ENCODE data around the gene MYH9.

Gene MYH9

GRCh38 chr22:36344106-36344827 is 43.5 kb downstream of the MYH9 start:
- DNase-seq, result no peak

DNA sequence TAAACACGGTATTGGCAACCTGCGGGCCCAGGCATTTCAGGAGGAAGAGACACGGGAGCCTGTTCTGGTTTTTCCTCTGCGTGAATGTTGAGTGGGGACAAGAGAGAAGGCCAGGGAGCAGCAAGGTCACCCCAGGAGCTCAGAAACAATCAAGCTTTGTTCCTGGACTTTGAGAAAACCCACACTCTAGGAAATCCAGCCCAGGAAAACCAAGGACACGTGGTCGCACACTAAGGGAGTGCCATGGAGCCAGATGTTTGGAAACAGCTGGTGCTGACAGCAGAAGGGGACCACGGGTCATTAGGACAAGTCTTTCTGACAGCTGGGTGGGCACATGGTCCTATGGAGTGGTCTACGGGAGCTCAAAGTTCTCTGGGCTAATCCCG is 44.1 kb downstream of the MYH9 start:
- no peak for DNase-seq

DNA sequence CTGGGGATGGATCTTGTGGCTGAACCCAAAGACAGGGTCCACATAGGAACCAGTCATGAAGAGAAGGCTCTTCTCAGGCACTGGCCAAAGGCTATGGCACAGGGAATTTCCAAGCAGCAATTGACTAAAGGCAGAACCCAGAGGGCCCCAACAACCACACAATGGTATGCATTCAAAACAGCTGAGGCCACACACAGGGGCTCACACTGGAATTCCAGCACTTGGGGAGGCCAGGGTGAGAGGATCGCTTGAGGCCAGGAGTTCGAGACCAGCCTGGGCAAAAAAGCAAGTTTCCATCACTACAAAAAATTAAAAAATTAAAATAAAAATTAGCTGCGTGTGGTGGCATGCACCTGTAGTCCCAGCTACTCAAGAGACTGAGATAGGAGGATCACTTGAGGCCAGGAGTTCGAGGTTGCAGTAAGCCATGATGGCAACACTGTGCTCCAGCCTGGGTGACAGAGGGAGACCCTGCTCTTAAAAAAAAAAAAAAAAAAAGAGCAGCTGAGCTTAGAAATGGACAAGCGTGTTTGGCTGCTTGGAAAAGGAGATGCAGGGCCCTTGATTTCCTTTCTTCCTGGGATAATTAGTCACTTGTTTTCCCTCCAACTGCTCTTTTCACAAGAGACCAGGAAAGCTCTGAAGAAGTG is 44.6 kb downstream of the MYH9 start:
- no peak for DNase-seq

DNA sequence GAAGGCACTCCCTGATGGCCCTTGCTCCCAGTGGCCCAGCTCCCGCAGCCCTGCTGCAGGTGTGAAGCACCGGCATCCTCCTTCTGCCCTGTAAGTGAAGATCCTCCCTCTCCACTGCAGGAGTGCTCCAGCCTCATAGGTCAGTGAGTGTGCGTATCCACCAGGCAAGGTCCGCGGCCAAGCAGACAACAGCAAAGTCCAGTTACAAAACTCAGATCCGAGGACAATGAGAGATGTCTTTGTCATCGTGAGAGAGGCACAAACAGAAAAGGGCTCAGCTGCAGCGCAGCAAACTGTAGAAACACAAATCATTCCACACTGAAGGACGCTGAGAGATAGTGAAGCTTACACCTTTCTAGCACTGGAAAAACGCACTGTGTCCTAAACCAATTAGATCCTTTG is 46.1 kb downstream of the MYH9 start:
- DNase-seq, result no peak

GRCh38 chr22:36340621-36341020 is 47.1 kb downstream of the MYH9 start:
- DNase-seq, result no peak

GRCh38 chr22:36339171-36340065 is 48.3 kb downstream of the MYH9 start:
- no peak for DNase-seq

DNA sequence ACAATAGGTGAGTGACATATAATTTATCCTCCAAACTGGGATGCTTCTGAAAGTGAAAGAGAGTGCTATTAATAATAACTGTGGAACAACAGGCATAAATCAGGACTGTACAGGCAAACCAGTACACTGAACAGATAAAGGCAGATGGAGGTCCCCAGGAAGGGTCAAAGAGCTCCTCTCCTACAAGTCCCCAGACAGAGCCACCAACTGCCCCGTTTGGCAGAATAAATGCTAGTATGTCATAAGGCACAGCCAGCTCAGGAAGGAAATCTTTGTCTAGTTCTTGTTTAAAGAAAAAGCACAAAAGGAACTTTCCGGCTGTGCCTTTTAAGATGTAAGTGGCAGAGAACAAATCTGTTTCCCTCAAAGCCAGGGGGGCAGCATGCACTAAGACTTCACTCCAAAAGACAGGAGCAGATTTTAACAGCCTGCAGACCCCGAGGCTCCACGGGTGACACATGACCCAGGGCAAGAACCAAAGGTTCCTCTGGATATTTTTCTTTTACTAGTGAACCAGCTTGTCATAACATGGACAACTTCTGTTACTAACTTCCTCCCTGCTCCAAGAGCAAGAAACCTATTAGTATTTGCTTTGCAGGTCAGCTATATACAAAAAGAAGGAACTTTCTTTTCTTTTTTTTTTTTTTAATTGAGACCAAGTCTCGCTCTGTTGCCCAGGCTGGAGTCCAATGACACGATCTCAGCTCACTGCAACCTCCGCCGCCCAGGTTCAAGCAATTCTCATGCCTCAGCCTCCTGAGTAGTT is 50.2 kb downstream of the MYH9 start:
- no peak for DNase-seq

GRCh38 chr22:36336246-36337182 is 51.3 kb downstream of the MYH9 start:
- DNase-seq, result no peak

DNA sequence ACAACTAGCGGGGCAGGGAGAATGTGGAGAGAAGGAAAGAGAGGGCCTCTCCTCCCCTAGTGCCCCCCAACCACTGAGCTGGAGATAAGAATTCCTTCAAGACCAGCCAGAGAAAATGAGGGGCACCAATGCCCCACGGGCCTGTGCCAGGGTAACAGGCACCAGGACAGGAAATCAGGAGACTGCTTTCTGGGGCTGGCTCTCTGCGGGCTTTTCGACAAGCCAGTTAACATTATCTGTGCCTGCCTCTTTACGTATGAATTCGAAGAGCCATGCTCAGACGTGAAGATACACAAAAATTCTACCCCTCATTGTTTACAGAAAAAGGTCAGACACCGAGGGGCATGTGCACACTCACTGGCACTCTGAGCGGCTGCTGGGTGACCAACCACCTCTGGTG is 52.1 kb downstream of the MYH9 start:
- DNase-seq, result no peak

DNA sequence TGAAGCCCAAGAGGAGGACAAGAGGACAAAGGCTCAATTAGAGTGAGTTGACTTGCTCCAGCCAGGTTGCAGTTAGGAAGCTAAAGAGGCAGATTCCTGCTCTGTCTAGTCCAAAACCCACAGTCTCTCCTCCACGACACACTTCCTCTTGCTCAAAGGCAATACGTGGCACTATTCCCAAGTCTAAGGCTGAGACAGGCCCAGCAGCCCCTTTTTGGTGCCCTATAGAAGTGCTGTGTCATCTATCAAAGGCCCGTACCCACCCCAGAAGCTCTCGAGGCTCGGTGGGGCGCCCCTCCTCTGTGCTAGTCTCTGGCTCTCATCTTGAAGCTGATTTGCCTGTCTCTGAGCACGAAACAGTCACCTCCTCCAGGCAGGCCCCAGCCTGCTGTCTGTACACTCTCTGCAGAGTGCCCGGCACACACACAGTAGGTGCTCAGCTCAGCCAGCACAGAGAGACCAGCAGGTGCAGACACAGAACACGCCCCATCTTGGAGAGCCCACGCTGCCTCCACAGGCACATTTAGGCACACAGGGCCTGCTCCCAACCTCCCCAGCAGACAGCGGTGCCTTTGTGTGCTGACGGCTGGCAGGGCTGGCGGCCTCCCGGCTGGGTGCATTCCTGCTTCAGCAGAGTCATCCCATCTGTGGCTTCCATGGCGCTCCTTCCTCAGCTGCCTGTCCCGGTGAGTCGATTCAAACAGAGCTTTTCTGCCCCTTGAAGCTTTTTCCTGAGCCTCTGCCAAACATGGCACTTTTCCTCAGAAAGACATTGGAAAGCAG is 52.8 kb downstream of the MYH9 start:
- DNase-seq, result peak; percentile 33

GRCh38 chr22:36334081-36334820 is 53.5 kb downstream of the MYH9 start:
- peak; percentile 29 for DNase-seq

- peak; percentile 42 for DNase-seq
Measured at GRCh38 chr22:36333644-36334043, 54.1 kb downstream of the MYH9 start.

GRCh38 chr22:36332623-36333332 is 55.0 kb downstream of the MYH9 start:
- DNase-seq, result peak; percentile 42

- peak; percentile 58 for DNase-seq
Measured at GRCh38 chr22:36331912-36332622, 55.7 kb downstream of the MYH9 start.

- DNase-seq, result peak; percentile 91
Measured at GRCh38 chr22:36331306-36331911, 56.4 kb downstream of the MYH9 start.

DNA sequence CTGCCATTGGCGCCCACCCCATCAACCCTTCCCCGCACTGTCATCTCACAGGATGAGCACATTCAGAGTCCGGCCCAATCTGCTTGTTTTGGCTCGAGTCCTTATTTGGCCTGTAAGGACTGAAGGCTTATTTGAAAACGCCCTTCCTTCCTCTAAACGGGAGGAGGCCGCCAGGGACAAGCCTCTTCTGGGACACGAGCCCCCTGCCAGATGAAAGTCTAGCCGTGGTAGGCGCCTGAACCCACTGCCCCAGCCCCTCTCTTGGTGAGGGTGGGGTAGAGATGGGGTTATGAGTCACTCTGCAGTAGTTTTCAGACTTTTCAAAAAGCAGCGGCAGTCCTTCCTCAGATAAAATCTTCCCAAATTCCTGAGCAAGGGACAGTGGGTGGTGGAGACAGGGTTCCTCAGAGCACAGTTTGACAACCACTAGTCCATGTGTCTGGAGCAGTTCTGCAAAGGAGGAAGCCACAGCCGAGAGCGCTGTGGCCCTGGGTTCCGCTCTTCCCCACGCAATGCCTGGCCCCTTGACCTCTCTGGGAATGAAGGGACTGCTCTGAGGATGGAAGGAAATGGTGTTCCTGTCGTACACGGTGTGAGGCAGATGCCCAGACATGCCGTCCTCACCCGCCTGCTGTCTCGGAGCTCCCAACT is 57.0 kb downstream of the MYH9 start:
- DNase-seq, result no peak

DNA sequence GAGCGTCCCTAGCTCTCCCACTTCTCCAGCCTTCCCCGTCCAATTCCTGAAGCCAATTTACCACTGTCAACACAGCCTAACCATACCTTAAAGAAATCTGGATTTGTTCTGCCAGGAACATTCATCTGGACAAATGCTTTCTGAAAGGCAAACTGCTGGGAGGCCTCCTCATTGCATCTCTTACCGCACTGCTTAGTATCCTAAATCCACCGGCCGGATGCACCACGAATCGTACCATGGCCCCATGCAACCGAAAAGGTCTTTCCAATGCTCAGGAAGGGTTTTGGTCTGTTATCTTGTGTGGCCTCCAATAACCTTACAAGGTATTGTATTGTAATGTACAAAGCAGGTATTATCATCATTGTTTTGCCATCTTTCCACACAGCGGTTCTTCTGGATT is 57.6 kb downstream of the MYH9 start:
- DNase-seq, result no peak

Measured in DMS53 (cell line).